ENCODE results near the gene MOSMO.
"Not testable (repeated sequence)": the region's sequence is repeated elsewhere in the genome, so short reads cannot be mapped to it uniquely, and the experiment has no call there.

Gene MOSMO

DNA sequence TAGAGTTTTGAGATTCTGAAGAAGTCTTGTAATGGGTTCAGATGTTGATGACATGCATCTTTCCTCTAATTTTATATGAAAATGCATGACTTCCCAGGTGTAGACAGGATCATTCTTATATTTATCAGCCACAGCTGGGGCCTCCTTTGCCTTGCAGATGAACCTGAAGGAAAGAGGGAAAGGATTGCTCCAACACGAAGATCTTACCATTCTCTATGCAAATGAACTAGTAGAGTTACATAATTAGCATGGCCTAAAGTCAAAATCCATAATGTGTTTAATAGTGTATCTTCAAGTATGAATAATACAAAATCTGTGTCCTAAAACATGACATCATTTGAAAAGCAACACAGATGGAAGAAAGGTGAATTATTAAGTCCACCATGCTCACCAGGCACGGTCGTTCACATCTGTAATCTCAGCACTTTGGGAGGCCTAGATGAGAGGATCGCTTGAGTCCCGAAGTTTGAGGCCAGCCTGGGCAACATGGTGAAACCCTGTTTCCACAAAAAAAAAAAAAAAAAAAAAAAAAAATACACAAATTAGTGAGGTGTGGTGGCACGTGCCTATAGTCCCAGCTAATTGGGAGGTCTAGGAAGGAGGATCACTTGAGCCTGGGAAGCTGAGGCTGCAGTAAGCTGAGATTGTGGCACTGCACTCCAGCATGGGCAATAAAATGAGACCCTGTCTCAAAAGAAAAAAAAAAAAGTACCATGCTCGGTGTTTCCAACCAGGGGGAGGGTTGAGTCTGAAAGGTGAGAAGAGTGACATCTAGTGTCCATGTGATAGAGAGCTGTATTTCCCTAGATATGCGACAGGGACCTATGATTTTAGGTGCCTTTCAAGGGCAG, 90.7 kb downstream of the MOSMO start:
- peak; percentile 66 for DNase-seq

DNA sequence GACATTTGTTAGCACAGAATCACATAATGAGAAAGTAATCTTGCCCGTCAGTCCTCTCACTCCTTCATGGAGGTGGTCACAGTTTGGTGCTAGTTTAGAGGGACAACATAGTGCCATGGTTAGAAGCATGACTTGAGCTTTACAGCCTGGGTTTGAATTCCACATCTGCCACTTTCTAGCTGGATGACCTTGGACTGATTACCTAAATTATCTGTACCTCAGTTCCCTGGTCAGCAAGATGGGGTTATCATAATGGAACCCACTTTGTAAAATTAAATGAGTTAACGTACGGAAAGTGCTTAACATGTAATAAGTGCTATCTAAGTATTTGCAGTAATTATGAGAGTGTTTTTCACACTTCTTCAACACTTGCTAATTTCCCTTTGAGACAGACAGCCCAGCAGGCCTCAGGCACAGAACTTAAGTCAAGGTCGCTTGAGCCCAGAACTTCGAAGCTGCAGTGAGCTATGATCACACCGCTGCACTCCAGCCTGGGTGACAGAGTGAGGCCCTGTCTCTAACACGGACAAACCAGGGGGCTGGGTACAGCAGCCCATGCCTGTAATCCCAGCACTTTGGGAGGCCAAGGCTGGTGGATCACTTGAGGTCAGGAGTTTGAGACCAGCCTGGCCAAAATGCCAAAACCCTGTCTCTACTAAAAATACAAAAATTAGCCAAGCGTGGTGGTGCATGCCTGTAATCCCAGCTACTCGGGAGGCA, 91.5 kb downstream of the MOSMO start:
- DNase-seq: no peak

DNA sequence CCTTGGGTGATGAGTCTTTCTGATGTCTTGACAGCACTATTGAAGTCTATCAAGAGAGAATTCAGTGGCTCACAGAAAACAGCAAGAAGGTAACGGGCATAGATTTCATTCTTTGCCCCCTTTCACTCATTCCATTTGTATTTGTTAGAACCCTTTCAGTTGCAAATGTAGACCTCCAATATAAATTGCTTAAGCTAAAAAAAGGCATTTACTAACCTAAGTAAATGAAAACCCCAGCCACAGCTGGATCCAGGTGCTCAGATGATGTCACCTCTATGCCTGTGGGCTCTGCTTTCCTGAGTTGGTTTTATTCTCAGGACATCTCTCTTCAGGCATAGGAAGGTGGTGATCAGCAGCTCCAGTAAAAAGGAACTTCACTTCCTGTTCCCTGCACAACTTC, 95.5 kb downstream of the MOSMO start:
- DNase-seq: no peak

DNA sequence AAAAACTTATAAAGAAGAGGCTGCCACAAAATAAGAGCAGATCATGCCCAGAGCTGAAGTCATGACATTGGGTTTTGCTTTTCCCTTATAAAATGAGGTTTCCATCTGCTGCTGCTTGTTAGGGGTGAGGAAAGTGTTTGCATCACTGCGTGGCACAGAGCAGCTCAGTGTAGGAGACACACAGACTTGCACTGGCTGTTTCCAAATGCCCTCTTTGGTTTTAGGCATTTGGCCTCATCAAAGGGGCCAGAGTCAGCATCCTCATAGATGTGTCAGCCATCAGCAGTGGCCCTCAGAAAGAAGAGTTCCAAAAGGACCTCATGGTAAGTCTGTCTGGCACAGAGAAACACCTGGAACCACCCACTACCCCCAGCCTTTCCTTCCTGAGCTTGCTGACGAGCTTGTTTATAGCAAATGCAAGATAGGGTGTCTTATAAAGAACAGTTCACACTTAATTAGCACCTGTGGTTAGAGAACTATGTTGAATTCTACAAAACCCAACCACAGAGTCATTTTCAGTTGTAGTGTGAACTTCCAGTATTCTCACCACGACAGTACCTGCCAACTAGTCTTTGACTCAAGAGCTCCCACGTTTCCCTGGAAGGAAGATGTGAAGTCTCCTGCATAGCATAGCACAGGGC, 101.5 kb downstream of the MOSMO start:
- no peak for DNase-seq

DNA sequence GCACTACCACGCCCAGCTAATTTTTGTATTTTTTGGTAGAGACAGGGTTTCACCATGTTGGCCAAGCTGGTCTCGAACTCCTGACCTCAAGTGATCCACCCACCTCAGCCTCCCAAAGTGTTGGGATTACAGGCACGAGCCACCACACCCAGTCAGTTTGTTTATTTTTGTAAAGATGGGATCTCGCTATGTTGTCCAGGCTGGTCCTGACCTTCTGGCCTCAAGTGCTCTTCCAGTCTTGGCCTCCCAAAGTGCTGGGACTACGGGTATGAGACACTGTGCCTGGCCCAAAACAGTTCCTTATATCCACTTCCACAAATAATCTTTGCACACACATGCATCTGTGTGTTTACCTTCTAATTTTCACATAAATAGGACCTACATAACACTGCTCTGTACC, 103.7 kb downstream of the MOSMO start:
- not testable (repeated sequence) for DNase-seq

DNA sequence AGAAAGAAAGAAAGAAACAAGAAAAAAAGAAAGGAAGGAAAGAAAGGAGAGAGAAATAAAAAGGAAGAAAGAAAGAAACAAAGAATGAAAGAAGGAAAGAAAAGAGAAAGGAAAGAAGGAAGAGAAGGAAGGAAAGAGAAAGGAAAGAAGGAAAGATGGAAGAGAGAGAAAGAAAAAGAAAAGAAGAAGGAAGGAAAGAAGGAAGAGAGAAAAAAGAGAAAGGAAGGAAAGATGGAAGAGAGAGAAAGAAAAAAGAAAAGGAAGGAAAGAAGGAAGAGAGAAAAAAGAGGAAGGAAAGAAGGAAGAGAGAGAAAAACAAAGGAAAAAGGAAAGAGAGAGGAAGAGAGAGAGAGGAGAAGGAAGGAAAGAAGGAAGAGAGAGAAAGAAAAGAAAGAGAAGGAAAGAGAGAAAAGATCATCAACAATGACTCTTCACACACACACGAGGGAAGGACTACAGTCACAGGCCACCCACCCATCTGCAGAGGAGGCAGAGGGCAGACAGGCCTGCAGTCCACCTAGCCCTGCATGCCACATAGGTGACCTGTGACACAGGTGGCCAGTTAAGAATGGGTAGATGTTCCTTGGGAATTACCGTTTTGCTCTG, 108.3 kb downstream of the MOSMO start:
- DNase-seq: no peak

DNA sequence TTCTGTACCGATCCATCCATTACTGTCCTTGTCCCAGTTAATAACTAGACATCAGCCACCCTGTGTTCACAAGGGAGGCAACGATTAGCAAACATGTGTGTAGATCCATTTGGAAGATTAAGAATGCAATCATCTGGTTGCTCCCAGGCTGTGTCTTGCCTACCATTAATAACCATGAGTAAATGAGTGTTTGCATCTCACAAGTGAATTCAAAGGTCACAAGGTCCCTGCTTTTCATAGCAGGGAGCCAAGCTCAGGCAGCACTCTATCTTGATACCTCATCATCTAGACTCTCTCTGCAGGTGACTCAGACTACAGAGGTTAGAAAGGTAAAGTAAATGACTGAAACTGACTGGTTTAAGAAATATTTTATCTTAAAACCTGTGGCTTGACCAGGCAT, 109.7 kb downstream of the MOSMO start:
- DNase-seq: no peak

DNA sequence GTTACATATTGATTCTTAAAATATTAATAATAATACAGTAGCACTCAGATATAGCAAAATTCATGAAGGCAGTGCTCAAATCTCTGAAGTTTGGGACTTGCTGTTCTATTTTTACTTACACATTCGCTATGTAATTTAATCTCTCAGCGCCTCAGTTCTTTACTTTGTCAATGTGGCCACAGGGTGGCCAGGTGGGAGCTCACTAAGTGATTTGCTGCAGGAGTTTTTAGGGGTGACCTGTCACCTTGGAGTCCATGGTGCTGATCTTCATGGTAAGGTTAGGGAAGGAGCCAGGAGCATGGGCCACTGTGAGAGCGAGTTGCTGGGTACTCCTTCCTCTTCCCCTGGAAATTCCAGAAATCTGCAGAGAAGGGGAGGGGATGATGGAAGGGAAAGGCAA, 112.5 kb downstream of the MOSMO start:
- DNase-seq: no peak

DNA sequence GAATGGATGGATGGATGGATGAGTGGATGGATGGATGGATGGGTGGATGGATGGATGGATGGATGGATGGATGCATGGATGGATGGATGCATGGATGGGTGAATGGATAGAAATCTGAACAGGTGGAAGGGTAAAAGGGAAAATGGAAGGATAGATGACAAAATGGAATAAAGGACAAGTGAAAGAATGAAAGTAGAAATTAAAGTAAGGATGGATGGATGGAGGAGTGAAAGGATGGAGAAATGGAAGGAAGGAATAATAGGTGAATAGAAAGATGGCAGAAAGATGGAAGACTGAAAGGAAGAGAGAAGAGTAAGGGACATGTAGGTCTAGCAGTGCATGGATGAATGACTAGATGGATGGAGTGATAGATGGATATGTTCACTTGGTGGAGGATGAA, 114.3 kb downstream of the MOSMO start:
- no peak for DNase-seq

DNA sequence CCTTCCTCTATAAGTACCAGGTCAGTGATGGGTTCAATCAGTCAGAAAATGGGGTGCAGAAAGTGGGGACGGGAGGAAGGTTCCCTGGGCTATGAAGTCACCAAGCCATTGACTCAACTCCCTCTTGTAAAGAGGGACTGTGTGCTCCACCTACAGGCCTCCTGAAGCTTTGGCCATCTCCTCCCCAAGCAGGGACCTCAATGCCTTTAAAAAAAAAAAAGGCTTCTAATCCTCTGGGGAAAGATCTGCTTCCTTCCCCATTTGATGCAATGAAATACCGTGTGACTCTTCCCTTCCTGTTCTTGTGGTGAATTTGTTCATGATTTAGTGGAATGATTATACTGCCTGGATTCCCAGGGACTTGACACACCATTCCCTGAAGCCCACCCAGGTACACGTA, 115.2 kb downstream of the MOSMO start:
- no peak for DNase-seq

DNA sequence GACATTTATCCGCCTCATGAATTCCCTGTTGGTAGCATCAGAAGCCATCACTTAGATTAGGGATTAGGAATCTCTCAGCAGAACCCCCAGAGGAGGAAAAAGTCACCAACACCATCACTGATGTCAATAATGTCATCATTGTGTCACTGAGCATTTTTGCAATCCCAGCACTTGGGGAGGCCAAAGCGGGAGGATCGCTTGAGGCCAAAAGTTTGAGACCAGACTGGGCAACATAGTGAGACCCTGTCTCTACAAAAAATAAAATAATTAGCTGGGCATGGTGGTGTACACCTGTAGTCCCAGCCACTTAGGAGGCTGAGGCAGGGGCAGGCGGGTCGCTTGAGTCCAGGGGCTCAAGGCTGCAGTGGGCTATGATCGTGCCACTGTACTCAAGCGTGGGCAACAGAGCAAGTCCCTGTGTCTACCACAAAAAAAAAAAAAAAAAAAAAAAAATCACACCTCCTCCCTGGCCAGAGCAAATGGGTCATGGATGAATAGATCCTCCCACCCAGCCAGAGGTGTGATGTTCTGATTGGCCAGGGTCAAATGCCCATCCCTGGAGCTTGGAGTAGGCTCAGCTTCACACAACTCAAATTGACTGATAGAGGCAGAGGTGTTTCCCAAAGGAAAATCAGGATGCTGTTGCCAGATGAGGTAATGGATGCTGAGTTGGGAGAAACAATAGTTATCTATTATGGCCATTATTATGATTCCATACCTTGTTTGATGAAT, 116.0 kb downstream of the MOSMO start:
- no peak for DNase-seq

DNA sequence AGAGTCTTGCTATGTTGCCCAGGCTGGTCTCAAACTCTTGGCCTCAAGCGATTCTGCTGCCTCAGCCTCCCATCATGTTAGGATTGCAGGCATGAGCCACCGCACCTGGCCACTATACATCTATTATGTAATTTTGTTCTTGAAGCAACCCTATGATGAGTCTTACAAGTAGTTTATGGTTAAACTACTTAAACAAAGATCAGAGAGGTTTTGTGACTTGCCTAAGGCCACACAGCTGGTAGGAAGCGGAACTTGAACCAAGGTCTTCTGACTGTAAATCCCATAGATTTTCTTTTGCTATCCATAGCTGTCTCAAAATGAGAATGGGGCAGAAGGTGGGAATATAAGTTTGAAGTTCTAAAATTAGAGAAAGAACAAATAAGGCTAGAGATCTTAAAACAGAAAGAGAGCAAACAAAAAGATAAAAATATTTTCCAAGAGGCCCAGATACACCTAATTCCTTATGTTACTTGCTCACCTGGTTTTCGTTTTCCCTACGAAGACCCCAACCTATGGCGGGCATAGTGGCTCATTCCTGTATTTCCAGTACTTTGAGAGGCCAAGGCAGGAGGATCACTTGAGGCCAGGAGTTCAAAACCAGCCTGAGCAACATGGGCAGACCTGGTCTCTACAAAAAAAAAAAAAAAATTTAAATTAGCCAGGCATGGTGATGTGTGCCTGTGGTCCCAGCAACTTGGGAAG, 116.8 kb downstream of the MOSMO start:
- DNase-seq: no peak

DNA sequence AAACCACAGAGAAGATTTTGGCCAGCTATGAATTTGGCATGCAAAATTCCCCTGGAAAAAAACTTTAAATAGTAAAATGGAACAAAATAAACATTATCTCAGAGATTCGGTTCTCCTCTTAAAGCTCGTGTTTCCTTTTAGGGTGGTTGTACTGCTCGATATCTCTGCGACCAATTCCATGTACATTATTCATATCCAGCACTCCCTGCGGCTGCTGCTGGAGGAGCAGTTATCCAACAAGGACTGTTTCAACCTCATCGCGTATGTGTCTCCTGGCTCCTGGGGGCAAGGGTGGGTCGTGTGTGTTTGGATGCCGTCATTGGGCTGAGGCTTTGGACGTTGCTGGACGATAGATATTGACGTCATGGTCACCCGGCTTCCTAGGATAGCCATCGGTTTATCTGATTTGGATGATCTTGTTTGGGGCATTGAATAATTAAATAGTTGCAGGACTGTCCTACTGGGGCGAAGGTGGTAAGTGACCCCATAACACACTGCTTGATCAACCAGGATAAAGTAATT, 118.2 kb downstream of the MOSMO start:
- no peak for DNase-seq

DNA sequence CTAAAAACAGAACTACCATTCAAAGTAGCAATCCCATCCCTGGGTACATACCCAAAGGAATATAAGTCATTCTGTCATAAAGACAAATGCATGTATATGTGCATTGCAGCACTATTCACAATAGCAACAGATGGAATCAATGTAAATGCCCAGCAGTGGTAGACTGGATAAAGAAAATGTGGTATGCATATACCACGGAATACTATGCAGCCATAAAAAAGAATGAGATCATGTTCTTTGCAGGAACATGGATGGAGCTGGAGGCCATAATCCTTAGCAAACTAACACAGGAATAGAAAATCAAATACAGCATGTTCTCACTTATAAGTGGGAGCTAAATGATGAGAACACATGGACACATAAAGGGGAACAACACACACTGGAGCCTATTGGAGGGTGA, 120.6 kb downstream of the MOSMO start:
- not testable (repeated sequence) for DNase-seq

DNA sequence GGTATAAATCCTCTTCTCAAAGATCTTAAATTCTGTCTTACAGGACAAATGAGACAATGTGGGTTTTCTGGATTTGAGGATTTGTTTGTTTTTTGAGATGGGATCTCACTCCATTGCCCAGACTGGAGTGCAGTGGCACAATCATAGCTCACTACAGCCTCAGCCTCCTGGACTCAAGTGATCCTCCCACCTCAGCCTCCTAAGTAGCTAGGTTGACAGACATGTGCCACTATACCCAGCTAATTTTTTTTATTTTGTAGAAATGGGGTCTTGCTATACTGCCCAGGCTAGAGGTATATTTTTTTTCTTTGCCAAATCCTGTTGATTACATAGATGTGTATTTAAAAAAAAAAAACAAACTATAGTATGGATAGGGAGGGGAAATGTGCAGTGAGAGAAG, 122.6 kb downstream of the MOSMO start:
- no peak for DNase-seq

DNA sequence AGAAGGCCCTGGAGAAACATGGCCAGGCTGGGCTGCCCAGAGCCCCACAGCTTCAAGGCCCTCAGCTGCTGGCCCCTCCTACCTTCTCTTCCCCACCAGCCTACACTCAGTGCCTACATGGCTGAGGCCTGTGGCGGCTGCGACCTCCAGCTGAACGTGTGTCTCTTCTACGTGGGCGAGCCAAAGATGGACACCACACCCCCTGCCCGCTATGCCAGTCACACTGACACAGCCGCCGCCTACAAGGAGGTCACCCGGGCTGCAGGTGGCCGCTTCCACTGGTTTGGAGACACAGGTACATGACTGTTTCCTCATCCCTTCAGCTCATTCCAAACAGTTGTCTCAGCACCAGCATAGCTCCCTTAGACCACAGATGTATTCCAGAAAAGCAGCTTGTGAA, 124.9 kb downstream of the MOSMO start:
- DNase-seq: no peak
